C4-2B (cell line): ENCODE results near the gene ADAMTS14.
"Not testable (repeated sequence)": the region's sequence is repeated elsewhere in the genome, so short reads cannot be mapped to it uniquely, and the experiment has no call there.

Source experiments
- H3K27ac ChIP-seq: fragments of 450-650 bp; 2 replicates; pipeline ENCODE4 v1.5.1; 2017
- ZFX ChIP-seq: fragments of 450-650 bp; IDR thresholded peaks from 2 replicates; pipeline ENCODE4 v1.6.1; 2017
- TF ChIP-seq, protein P1 (sequence below): fragments of 450-650 bp; conservative IDR thresholded peaks from 2 replicates; pipeline ENCODE4 v1.5.1; 2017; ENCODE audit warnings: mild to moderate bottlenecking

Gene ADAMTS14

DNA sequence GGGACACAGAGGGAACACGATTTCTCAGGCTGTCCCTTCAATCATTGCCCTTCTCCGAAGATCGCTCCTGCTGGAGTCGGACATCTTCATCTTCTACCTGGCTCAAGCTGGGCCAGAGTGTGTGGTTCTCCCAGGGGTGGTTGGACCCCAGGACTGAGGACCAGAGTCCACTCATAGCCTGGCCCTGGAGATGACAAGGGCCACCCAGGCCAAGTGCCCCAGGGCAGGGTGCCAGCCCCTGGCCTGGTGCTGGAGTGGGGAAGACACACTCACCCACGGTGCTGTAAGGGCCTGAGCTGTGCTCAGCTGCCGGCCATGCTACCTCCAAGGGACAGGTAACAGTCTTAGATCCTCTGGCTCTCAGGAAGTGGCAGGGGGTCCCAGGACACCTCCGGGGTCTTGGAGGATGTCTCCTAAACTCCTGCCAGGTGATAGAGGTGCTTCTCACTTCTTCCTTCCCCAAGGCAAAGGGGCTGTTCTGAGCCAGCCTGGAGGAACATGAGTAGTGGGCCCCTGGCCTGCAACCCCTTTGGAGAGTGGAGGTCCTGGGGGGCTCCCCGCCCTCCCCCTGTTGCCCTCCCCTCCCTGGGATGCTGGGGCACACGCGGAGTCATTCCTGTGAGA lies 89.5 kb downstream of the ADAMTS14 start:
- no peak overlapping the region for H3K27ac ChIP-seq
- no peak for TF ChIP-seq ZFX
- TF ChIP-seq, protein P1, sequence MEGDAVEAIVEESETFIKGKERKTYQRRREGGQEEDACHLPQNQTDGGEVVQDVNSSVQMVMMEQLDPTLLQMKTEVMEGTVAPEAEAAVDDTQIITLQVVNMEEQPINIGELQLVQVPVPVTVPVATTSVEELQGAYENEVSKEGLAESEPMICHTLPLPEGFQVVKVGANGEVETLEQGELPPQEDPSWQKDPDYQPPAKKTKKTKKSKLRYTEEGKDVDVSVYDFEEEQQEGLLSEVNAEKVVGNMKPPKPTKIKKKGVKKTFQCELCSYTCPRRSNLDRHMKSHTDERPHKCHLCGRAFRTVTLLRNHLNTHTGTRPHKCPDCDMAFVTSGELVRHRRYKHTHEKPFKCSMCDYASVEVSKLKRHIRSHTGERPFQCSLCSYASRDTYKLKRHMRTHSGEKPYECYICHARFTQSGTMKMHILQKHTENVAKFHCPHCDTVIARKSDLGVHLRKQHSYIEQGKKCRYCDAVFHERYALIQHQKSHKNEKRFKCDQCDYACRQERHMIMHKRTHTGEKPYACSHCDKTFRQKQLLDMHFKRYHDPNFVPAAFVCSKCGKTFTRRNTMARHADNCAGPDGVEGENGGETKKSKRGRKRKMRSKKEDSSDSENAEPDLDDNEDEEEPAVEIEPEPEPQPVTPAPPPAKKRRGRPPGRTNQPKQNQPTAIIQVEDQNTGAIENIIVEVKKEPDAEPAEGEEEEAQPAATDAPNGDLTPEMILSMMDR, result no peak

GRCh38 chr10:70762441-70763175 lies 90.3 kb downstream of the ADAMTS14 start:
- no peak for TF ChIP-seq ZFX
- TF ChIP-seq, protein P1, result no peak
- no peak overlapping the region for H3K27ac ChIP-seq

DNA sequence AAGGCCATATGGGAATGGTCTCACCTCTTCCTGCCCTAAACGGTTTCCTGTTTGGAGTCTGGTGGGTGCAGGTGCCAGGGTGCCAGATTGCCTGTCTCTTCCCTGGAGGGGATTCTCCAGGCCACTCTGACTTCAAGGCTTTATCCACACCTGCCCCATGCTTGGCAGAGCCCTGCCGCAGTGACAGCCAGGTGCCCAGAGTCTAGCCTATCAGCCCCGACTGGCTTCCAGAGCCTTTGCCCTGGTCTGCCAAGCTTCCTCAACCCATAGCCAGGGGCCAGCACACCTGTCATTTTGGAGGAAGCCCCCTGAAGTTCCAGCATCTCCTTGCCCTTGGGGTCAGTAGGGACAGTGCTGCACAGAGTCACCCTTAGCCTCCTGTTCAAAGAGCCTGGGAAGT lies 91.3 kb downstream of the ADAMTS14 start:
- H3K27ac ChIP-seq, result no peak overlapping the region
- TF ChIP-seq, protein P1, result no peak
- no peak for TF ChIP-seq ZFX

DNA sequence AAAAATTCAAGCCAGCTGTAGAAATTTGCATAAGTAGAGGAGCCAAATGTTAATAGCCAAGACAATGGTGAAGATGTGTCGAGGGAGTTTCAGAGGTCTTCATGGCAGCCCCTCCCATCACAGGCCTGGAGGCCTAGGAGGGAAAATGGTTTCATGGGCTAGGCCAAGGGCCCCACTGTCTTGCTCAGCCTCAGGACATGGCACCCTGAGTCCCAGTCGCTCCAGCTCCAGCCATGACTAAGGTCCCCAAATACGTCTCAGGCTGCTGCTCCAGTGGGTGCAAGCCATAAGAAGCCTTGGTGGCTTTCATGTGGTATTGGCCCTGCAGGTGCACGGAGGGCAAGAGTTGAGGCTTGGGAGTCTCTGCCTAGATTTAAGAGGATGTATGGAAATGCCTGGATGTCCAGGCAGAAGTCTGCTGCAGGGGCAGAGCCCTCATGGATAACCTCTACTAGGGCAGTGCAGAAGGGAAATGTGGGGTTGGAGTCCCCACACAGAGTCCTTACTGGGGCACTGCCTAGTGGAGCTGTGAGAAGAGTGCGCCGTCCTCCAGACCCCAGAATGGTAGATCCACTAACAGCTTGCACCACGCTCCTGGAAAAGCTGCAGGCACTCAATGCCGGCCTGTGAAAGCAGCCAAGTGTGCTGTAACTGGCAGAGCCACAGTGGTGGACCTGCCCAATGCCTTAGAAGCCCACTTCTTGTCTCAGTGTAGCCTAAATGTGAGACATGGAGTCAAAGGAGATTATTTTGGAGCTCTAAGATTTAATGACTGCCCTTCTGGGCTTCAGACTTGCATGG lies 93.7 kb downstream of the ADAMTS14 start:
- no peak for TF ChIP-seq ZFX
- TF ChIP-seq, protein P1, result no peak
- no peak overlapping the region for H3K27ac ChIP-seq

GRCh38 chr10:70768026-70768685 lies 95.8 kb downstream of the ADAMTS14 start:
- H3K27ac ChIP-seq, result not testable (repeated sequence)

GRCh38 chr10:70769121-70769520 lies 96.8 kb downstream of the ADAMTS14 start:
- TF ChIP-seq, protein P1, result no peak
- no peak for TF ChIP-seq ZFX

DNA sequence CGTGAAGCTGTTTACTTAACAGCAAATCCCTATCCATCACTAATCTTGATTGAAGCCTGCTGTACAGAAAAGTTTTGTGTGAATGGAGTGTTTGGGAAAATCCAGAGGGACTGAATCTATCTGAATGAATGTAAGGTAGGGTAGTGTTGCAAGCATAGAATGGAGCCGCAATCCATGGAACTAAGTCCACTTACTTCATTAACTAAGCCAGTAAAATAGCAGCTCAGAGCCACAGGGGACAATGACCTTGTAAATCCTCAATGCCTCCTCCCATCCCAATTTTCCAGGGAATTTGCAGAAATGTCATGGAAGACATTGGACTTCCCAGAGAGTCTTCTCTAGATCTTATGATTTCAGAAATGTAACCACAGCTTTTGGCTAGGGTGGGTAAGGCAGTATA lies 97.7 kb downstream of the ADAMTS14 start:
- TF ChIP-seq, protein P1, result no peak
- no peak overlapping the region for H3K27ac ChIP-seq

More at GRCh38 chr10:70769121-70769520, 96.8 kb downstream of the ADAMTS14 start:
- no peak overlapping the region for H3K27ac ChIP-seq

- not testable (repeated sequence) for H3K27ac ChIP-seq
These were observed 98.2 kb downstream of the ADAMTS14 start for GRCh38 chr10:70770516-70770915.
